HEK293 (cell line): ENCODE data around the gene OR4X2.
A peak's percentile ranks its signal among the peaks of the same experiment; 100 is the strongest.

Experiments
- CTCF ChIA-PET: fragments of 350-600 bp; formaldehyde crosslinking; extraction: SDS; loops from one replicate; lab custom pipeline; 2021; ENCODE audit warnings: antibody characterized with exemption; lab: Yijun Ruan, JAX
- POLR2A ChIA-PET: fragments of 300-600 bp; formaldehyde crosslinking; extraction: SDS; loops from one replicate; lab custom pipeline; 2020; ENCODE audit warnings: antibody characterized with exemption, inconsistent platforms; lab: Yijun Ruan, JAX
- H3K27ac ChIP-seq: fragments of 200-500 bp; sonication (Bioruptor generic); 2 replicates; pipeline ENCODE4 v1.5.1; 2014; ENCODE audit warnings: low read depth, low read length, control low read depth, inconsistent platforms; ENCODE audit errors: extremely low read depth
- H3K36me3 ChIP-seq, 2 experiments: fragments of 200-500 bp in 1 of 2; sonication (Bioruptor generic) in 1 of 2; 1 replicate in 1 of 2; 2 replicates in 1 of 2; pipeline ENCODE4 v1.5.1; 2014 to 2017; ENCODE audit warnings: inconsistent platforms in 2 of 2, low read length in 2 of 2; ENCODE audit not compliant: control insufficient read depth in 2 of 2, insufficient read depth in 1 of 2
- H3K4me1 ChIP-seq: fragments of 200-500 bp; sonication (Bioruptor generic); 2 replicates; pipeline ENCODE4 v1.5.1; 2014; ENCODE audit warnings: mild to moderate bottlenecking, low read length, inconsistent platforms; ENCODE audit not compliant: control insufficient read depth, insufficient read depth
- H3K4me3 ChIP-seq: 2 replicates; pipeline ENCODE4 v1.5.1; 2011; ENCODE audit warnings: low read depth, mild to moderate bottlenecking, control low read depth, low read length, moderate library complexity
- H3K9me3 ChIP-seq: fragments of 200-500 bp; sonication (Bioruptor generic); 2 replicates; pipeline ENCODE4 v1.5.1; 2014; ENCODE audit warnings: low read depth, low read length, inconsistent platforms; ENCODE audit not compliant: control insufficient read depth, insufficient read depth
- AEBP2 ChIP-seq: fragments of 450-650 bp; formaldehyde crosslinking; IDR thresholded peaks from 2 replicates; pipeline ENCODE4 v1.5.1; 2016; ENCODE audit warnings: missing biosample characterization, missing genetic modification characterization, borderline replicate concordance
- MEIS1 ChIP-seq: sonication (generic); formaldehyde crosslinking; IDR thresholded peaks from 2 replicates; pipeline ENCODE4 v1.8.1; 2022; ENCODE audit warnings: missing genetic modification reagents, mild to moderate bottlenecking, borderline replicate concordance
- PRDM1 ChIP-seq: fragments of 450-650 bp; formaldehyde crosslinking; IDR thresholded peaks from 2 replicates; pipeline ENCODE4; 2016; ENCODE audit warnings: missing biosample characterization, missing genetic modification characterization
- SP2 ChIP-seq: fragments of 450-650 bp; formaldehyde crosslinking; IDR thresholded peaks from 2 replicates; pipeline ENCODE4 v1.5.1; 2016; ENCODE audit warnings: missing biosample characterization, missing genetic modification characterization
- ZEB2 ChIP-seq: fragments of 450-650 bp; formaldehyde crosslinking; IDR thresholded peaks from 2 replicates; pipeline ENCODE4 v1.5.1; 2016; ENCODE audit warnings: missing biosample characterization, missing genetic modification characterization
- ZNF10 ChIP-seq: fragments of 450-650 bp; formaldehyde crosslinking; IDR thresholded peaks from 2 replicates; pipeline ENCODE4 v1.5.1; 2017; ENCODE audit warnings: missing biosample characterization, missing genetic modification characterization
- ZNF174 ChIP-seq: fragments of 450-650 bp; formaldehyde crosslinking; IDR thresholded peaks from 2 replicates; pipeline ENCODE4 v1.5.0; 2017; ENCODE audit warnings: missing biosample characterization, mild to moderate bottlenecking, missing genetic modification characterization
- ZNF280D ChIP-seq: fragments of 450-650 bp; formaldehyde crosslinking; IDR thresholded peaks from 2 replicates; pipeline ENCODE4 v1.5.1; 2016; ENCODE audit warnings: missing biosample characterization, missing genetic modification characterization
- ZNF311 ChIP-seq: fragments of 450-650 bp; formaldehyde crosslinking; IDR thresholded peaks from 2 replicates; pipeline ENCODE4 v1.5.1; 2017; ENCODE audit warnings: missing biosample characterization, missing genetic modification characterization, borderline replicate concordance
- ZNF350 ChIP-seq: fragments of 450-650 bp; formaldehyde crosslinking; IDR thresholded peaks from 2 replicates; pipeline ENCODE4 v1.5.0; 2017; ENCODE audit warnings: missing biosample characterization, mild to moderate bottlenecking, missing genetic modification characterization
- ZNF433 ChIP-seq: fragments of 450-650 bp; formaldehyde crosslinking; IDR thresholded peaks from 2 replicates; pipeline ENCODE4 v1.5.1; 2016; ENCODE audit warnings: missing biosample characterization, missing genetic modification characterization, low read depth
- ZNF501 ChIP-seq: fragments of 450-650 bp; formaldehyde crosslinking; IDR thresholded peaks from 2 replicates; pipeline ENCODE4 v1.5.1; 2016; ENCODE audit warnings: missing biosample characterization, missing genetic modification characterization
- ZNF510 ChIP-seq: fragments of 450-650 bp; formaldehyde crosslinking; IDR thresholded peaks from 2 replicates; pipeline ENCODE4 v1.5.1; 2018; ENCODE audit warnings: mild to moderate bottlenecking, missing genetic modification characterization, missing biosample characterization; ENCODE audit not compliant: insufficient replicate concordance
- ZNF530 ChIP-seq: fragments of 450-650 bp; formaldehyde crosslinking; IDR thresholded peaks from 2 replicates; pipeline ENCODE4 v1.5.1; 2016; ENCODE audit warnings: low read depth, missing biosample characterization, missing genetic modification characterization
- ZNF558 ChIP-seq: fragments of 450-650 bp; formaldehyde crosslinking; IDR thresholded peaks from 2 replicates; pipeline ENCODE4 v1.5.1; 2016; ENCODE audit warnings: missing biosample characterization, missing genetic modification characterization
- ZNF596 ChIP-seq: fragments of 450-650 bp; IDR thresholded peaks from 2 replicates; pipeline ENCODE4 v1.5.0; 2018; ENCODE audit warnings: missing biosample characterization, mild to moderate bottlenecking, missing genetic modification characterization, moderate library complexity
- ZNF660 ChIP-seq: fragments of 450-650 bp; IDR thresholded peaks from 2 replicates; pipeline ENCODE4 v1.5.1; 2018; ENCODE audit warnings: missing biosample characterization, mild to moderate bottlenecking, missing genetic modification characterization
- ZNF707 ChIP-seq: fragments of 450-650 bp; formaldehyde crosslinking; IDR thresholded peaks from 2 replicates; pipeline ENCODE4 v1.5.1; 2016; ENCODE audit warnings: missing biosample characterization, missing genetic modification characterization
- ZNF768 ChIP-seq: fragments of 450-650 bp; formaldehyde crosslinking; IDR thresholded peaks from 2 replicates; pipeline ENCODE4 v1.5.1; 2018; ENCODE audit warnings: missing biosample characterization, mild to moderate bottlenecking, missing genetic modification characterization
- ZNF791 ChIP-seq: fragments of 450-650 bp; formaldehyde crosslinking; IDR thresholded peaks from 2 replicates; pipeline ENCODE4 v1.5.1; 2016; ENCODE audit warnings: missing biosample characterization, missing genetic modification characterization

OR4X2 gene

GRCh38 chr11:48248902-48249301 is 4.0 kb downstream of the OR4X2 start:
- H3K36me3 ChIP-seq, result no peaks in the 10 kb centered on the region
- no peaks in the 10 kb centered on the region for H3K9me3 ChIP-seq
- CTCF ChIA-PET, result no interaction called here
- POLR2A ChIA-PET, result no interaction called here
- H3K4me3 ChIP-seq, result no peak overlapping the region
- 0 out of 2 replicates have a peak, but pooled peaks have one; percentile 58 for TF ChIP-seq ZNF280D (tag by site-specific recombination)
- TF ChIP-seq ZNF433 (tag by site-specific recombination), result no peak
- TF ChIP-seq AEBP2 (tag by site-specific recombination), result no peak
- no peaks in the 10 kb centered on the region for H3K4me1 ChIP-seq
- no peak overlapping the region for H3K27ac ChIP-seq

- Histone ChIP-seq H3K27ac (no peak overlapping the region), H3K4me3 (no peak overlapping the region), H3K36me3 (no peaks in the 10 kb centered on the region), H3K9me3 (no peaks in the 10 kb centered on the region), H3K4me1 (no peaks in the 10 kb centered on the region)
- TF ChIP-seq ZNF791 (tag by site-specific recombination) (no peak), ZNF311 (tag by site-specific recombination) (no peak), ZEB2 (tag by site-specific recombination) (no peak), ZNF558 (tag by site-specific recombination) (no peak), PRDM1 (tag by site-specific recombination) (no peak), ZNF174 (tag by site-specific recombination) (no peak), ZNF707 (tag by site-specific recombination) (no peak), ZNF768 (tag by site-specific recombination) (no peak), ZNF530 (tag by site-specific recombination) (no peak), SP2 (no peak), ZNF596 (tag by site-specific recombination) (no peak), ZNF660 (tag by site-specific recombination) (no peak), ZNF501 (tag by site-specific recombination) (no peak), ZNF350 (tag by site-specific recombination) (no peak), ZNF510 (tag by site-specific recombination) (no peak), ZNF10 (tag by site-specific recombination) (no peak), MEIS1 (CRISPR knock-in tag) (no peak)
- ChIA-PET POLR2A (no interaction called here), CTCF (no interaction called here)
These were observed 16.7 kb downstream of the OR4X2 start for GRCh38 chr11:48261600-48261999.
